GM10847 (cell line): ENCODE results near the gene L2HGDH.

Source experiments
- POLR2A ChIP-seq: IDR thresholded peaks from 2 replicates; pipeline ENCODE4 v1.6.1; 2011; ENCODE audit not compliant: insufficient read length; ENCODE audit errors: extremely low read depth

Gene L2HGDH

GRCh38 chr14:50263321-50263720 is 48.7 kb downstream of the L2HGDH start:
- TF ChIP-seq POLR2A: no peak

- no peak for TF ChIP-seq POLR2A
These were observed 49.2 kb downstream of the L2HGDH start for GRCh38 chr14:50262865-50263264.

GRCh38 chr14:50260511-50260910 is 51.5 kb downstream of the L2HGDH start:
- no peak for TF ChIP-seq POLR2A

- TF ChIP-seq POLR2A: no peak
These were observed 52.0 kb downstream of the L2HGDH start for GRCh38 chr14:50260072-50260471.

GRCh38 chr14:50257732-50258131 is 54.3 kb downstream of the L2HGDH start:
- no peak for TF ChIP-seq POLR2A

- no peak for TF ChIP-seq POLR2A
These were observed 57.8 kb downstream of the L2HGDH start for GRCh38 chr14:50254248-50254647.

GRCh38 chr14:50249136-50249775 is 62.8 kb downstream of the L2HGDH start:
- TF ChIP-seq POLR2A: no peak

- TF ChIP-seq POLR2A: no peak
These were observed 64.8 kb downstream of the L2HGDH start for GRCh38 chr14:50247245-50247644.

GRCh38 chr14:50242566-50243310 is 69.3 kb downstream of the L2HGDH start:
- TF ChIP-seq POLR2A: no peak

GRCh38 chr14:50242096-50242495 is 69.9 kb downstream of the L2HGDH start:
- no peak for TF ChIP-seq POLR2A

- no peak for TF ChIP-seq POLR2A
These were observed 74.6 kb downstream of the L2HGDH start for GRCh38 chr14:50237427-50237826.

- TF ChIP-seq POLR2A: no peak
These were observed 78.1 kb downstream of the L2HGDH start for GRCh38 chr14:50233951-50234250.

GRCh38 chr14:50233166-50233950 is 78.7 kb downstream of the L2HGDH start:
- no peak for TF ChIP-seq POLR2A

GRCh38 chr14:50232276-50232642 is 79.8 kb downstream of the L2HGDH start:
- no peak for TF ChIP-seq POLR2A

- peak; percentile 69 for TF ChIP-seq POLR2A
These were observed 80.4 kb downstream of the L2HGDH start, which contains the start of gene SOS2 for GRCh38 chr14:50231475-50232275. SOS2 (minus strand) TSS chr14:50231578; CDS start chr14:50231283, 295 bp downstream.
